Liver (tissue), 3 donors: ENCODE results near the gene PHLDB2.

Experiments
- EGR1 ChIP-seq, 2 donors: IDR thresholded peaks; 2 replicates each; pipeline ENCODE4 v1.6.1; 2016 to 2018; ENCODE audit warnings: antibody characterized with exemption in 2 of 2, low read depth in 2 of 2
- FOXA1 ChIP-seq: IDR thresholded peaks from 2 replicates; pipeline ENCODE4 v1.6.1; 2016; ENCODE audit warnings: antibody characterized with exemption
- HNF4G ChIP-seq: IDR thresholded peaks from 2 replicates; pipeline ENCODE4 v1.6.1; 2016; ENCODE audit warnings: antibody characterized with exemption
- JUND ChIP-seq, 2 donors: IDR thresholded peaks; 2 replicates each; pipeline ENCODE4 v1.6.1; 2016; ENCODE audit warnings: antibody characterized with exemption in 2 of 2
- RAD21 ChIP-seq, 2 donors: IDR thresholded peaks; 2 replicates each; pipeline ENCODE4 v1.6.1; 2016; ENCODE audit warnings: antibody characterized with exemption in 2 of 2, mild to moderate bottlenecking in 2 of 2
- SP1 ChIP-seq: IDR thresholded peaks from 2 replicates; pipeline ENCODE4 v1.6.1; 2018; ENCODE audit warnings: antibody characterized with exemption, mild to moderate bottlenecking
- YY1 ChIP-seq: IDR thresholded peaks from 2 replicates; pipeline ENCODE4 v1.6.1; 2016; ENCODE audit warnings: antibody characterized with exemption, mild to moderate bottlenecking
- TF ChIP-seq, protein P1 (sequence below): fragments of 150-350 bp; IDR thresholded peaks from 2 replicates; pipeline ENCODE4 v1.5.1; 2017; ENCODE audit warnings: improper control_type of control experiment, low read depth, low read length; ENCODE audit not compliant: missing input control
- TF ChIP-seq, protein P2 (sequence below): IDR thresholded peaks from 2 replicates; pipeline ENCODE4 v1.6.1; 2016; ENCODE audit warnings: antibody characterized with exemption
- TF ChIP-seq, protein P3 (sequence below): IDR thresholded peaks from 2 replicates; pipeline ENCODE4 v1.6.1; 2016; ENCODE audit warnings: antibody characterized with exemption, mild to moderate bottlenecking
- TF ChIP-seq, protein P4 (sequence below): IDR thresholded peaks from 2 replicates; pipeline ENCODE4 v1.6.1; 2016; ENCODE audit warnings: antibody characterized with exemption
- donor health status: healthy.
- donor health status: healthy.

DNA sequence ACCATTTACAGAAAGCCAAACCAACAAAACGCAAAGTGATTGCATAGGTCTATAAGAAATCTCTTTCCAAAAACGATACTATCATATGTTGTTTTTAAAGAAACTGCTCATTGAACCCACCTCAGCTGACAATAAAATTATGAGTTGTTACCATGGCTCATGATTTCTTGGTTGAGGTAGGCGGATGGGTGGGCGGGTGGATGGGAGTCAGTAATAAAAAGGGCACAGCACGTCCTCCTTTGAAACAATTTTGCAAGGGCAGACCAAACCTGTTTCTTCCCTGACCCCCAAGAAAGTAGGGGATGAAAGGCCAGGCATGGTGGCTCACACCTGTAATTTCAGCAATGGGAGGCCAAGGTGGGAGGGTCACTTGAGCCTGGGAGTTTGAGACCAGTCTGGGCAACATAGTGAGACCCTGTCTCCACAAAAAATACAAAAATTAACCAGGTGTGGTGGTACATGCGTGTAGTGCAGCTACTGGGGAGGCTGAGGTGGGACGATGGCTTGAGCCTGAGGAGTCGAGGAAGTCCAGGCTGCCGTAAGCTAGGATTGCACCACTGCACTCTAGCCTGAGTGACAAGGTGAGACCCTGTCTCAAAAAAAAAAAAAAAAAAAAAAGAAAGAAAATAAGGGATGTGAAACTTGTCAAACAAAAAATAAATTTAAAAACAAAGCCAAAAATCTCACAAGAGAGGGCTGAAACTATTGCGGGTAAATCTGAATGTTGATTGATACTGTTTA, 121.8 kb downstream of the PHLDB2 start:
- no peak for TF ChIP-seq EGR1 (IDR thresholded peaks at IDR 0.05; ENCODE audit: low read depth in 2 of 2)
- TF ChIP-seq, protein P1, sequence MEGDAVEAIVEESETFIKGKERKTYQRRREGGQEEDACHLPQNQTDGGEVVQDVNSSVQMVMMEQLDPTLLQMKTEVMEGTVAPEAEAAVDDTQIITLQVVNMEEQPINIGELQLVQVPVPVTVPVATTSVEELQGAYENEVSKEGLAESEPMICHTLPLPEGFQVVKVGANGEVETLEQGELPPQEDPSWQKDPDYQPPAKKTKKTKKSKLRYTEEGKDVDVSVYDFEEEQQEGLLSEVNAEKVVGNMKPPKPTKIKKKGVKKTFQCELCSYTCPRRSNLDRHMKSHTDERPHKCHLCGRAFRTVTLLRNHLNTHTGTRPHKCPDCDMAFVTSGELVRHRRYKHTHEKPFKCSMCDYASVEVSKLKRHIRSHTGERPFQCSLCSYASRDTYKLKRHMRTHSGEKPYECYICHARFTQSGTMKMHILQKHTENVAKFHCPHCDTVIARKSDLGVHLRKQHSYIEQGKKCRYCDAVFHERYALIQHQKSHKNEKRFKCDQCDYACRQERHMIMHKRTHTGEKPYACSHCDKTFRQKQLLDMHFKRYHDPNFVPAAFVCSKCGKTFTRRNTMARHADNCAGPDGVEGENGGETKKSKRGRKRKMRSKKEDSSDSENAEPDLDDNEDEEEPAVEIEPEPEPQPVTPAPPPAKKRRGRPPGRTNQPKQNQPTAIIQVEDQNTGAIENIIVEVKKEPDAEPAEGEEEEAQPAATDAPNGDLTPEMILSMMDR = no peak
- no peak for TF ChIP-seq SP1
- TF ChIP-seq YY1 = no peak
- TF ChIP-seq RAD21 (IDR thresholded peaks at IDR 0.05) = no peak
- TF ChIP-seq, protein P2, sequence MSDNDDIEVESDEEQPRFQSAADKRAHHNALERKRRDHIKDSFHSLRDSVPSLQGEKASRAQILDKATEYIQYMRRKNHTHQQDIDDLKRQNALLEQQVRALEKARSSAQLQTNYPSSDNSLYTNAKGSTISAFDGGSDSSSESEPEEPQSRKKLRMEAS = no peak
- TF ChIP-seq, protein P3, sequence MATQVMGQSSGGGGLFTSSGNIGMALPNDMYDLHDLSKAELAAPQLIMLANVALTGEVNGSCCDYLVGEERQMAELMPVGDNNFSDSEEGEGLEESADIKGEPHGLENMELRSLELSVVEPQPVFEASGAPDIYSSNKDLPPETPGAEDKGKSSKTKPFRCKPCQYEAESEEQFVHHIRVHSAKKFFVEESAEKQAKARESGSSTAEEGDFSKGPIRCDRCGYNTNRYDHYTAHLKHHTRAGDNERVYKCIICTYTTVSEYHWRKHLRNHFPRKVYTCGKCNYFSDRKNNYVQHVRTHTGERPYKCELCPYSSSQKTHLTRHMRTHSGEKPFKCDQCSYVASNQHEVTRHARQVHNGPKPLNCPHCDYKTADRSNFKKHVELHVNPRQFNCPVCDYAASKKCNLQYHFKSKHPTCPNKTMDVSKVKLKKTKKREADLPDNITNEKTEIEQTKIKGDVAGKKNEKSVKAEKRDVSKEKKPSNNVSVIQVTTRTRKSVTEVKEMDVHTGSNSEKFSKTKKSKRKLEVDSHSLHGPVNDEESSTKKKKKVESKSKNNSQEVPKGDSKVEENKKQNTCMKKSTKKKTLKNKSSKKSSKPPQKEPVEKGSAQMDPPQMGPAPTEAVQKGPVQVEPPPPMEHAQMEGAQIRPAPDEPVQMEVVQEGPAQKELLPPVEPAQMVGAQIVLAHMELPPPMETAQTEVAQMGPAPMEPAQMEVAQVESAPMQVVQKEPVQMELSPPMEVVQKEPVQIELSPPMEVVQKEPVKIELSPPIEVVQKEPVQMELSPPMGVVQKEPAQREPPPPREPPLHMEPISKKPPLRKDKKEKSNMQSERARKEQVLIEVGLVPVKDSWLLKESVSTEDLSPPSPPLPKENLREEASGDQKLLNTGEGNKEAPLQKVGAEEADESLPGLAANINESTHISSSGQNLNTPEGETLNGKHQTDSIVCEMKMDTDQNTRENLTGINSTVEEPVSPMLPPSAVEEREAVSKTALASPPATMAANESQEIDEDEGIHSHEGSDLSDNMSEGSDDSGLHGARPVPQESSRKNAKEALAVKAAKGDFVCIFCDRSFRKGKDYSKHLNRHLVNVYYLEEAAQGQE = no peak
- TF ChIP-seq HNF4G = no peak
- TF ChIP-seq FOXA1 = no peak
- TF ChIP-seq, protein P4, sequence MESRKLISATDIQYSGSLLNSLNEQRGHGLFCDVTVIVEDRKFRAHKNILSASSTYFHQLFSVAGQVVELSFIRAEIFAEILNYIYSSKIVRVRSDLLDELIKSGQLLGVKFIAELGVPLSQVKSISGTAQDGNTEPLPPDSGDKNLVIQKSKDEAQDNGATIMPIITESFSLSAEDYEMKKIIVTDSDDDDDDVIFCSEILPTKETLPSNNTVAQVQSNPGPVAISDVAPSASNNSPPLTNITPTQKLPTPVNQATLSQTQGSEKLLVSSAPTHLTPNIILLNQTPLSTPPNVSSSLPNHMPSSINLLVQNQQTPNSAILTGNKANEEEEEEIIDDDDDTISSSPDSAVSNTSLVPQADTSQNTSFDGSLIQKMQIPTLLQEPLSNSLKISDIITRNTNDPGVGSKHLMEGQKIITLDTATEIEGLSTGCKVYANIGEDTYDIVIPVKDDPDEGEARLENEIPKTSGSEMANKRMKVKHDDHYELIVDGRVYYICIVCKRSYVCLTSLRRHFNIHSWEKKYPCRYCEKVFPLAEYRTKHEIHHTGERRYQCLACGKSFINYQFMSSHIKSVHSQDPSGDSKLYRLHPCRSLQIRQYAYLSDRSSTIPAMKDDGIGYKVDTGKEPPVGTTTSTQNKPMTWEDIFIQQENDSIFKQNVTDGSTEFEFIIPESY = no peak
- TF ChIP-seq JUND (IDR thresholded peaks at IDR 0.05) = no peak
